ENCODE results near the gene FLCN.

GRCh38 chr17:17216236-17216635 lies 20.7 kb downstream of the FLCN start:
- TF ChIP-seq ZNF565 (CRISPR knock-in tag; conservative IDR thresholded peaks at IDR 0.05; ENCODE audit: low read depth) (no peak), ISL1 (CRISPR knock-in tag; IDR thresholded peaks at IDR 0.05) (no peak), CREB5 (CRISPR knock-in tag; IDR thresholded peaks at IDR 0.05; ENCODE audit: low read depth) (no peak), GLIS3 (CRISPR knock-in tag; IDR thresholded peaks at IDR 0.05) (no peak), ZNF8 (CRISPR knock-in tag; IDR thresholded peaks at IDR 0.05) (no peak), ZNF70 (CRISPR knock-in tag; IDR thresholded peaks at IDR 0.05) (no peak), ARNTL (CRISPR knock-in tag; IDR thresholded peaks at IDR 0.05; ENCODE audit: borderline replicate concordance, low read depth) (no peak), ESRRG (CRISPR knock-in tag; IDR thresholded peaks at IDR 0.05) (no peak), CSRNP3 (CRISPR knock-in tag; IDR thresholded peaks at IDR 0.05) (no peak), TSHZ2 (CRISPR knock-in tag; IDR thresholded peaks at IDR 0.05) (no peak), ZFP30 (CRISPR knock-in tag; IDR thresholded peaks at IDR 0.05) (no peak), BACH2 (CRISPR knock-in tag; IDR thresholded peaks at IDR 0.05; ENCODE audit: borderline replicate concordance) (no peak), PATZ1 (CRISPR knock-in tag; IDR thresholded peaks at IDR 0.05; ENCODE audit: borderline replicate concordance) (no peak)
